K562 (cell line): ENCODE measurements around the gene SUPT7L. TPM values are rescaled to one million over a fixed set of nuclear protein-coding genes. Genes with fewer than 3 reads are reported as not detected.

Experiments
- ATAC-seq: fragments of 200-7000 bp; cut with Tn5 transposase; 3 replicates; pipeline ENCODE4 v1.9.1; 2020; ENCODE audit warnings: moderate library complexity
- BruUV-seq: library from RNA; stranded (reverse); fragments of 400-500 nt; replicated peaks from 2 replicates; lab custom pipeline; 2021; lab: Mats Ljungman, UMichigan
- CTCF ChIA-PET: fragments of 300-600 bp; formaldehyde crosslinking; extraction: SDS; loops from one replicate; lab custom pipeline; 2021; ENCODE audit warnings: low intra/inter-chr PET ratio; lab: Yijun Ruan, JAX
- POLR2A ChIA-PET: fragments of 300-600, 350-650 bp; sonication (Branson Sonifier 250); formaldehyde crosslinking; extraction: SDS; loops from one replicate; lab custom pipeline; 2021; ENCODE audit warnings: antibody characterized with exemption, inconsistent platforms; lab: Yijun Ruan, JAX
- DNase-seq, 4 experiments: peaks; one replicate each; pipeline versions ENCODE4 v3.0.0 to v3.0.0-alpha.2; 2011 to 2018; ENCODE audit warnings: low spot score in 3 of 4, mixed read lengths in 3 of 4; ENCODE audit errors: extremely low read depth in 1 of 4
- FAIRE-seq: peaks from 2 replicates; lab custom pipeline; 2011; peaks lifted over from hg19 to GRCh38; lab: Jason Lieb, UNC
- H2AFZ ChIP-seq: 2 replicates; pipeline ENCODE4 v1.6.0; 2011; ENCODE audit warnings: low read depth, low read length, control low read depth, inconsistent platforms
- H3K27ac ChIP-seq: fragments of 200-600 bp; 3 replicates; pipeline ENCODE4 v1.8.0; 2011; ENCODE audit warnings: low read depth, mild to moderate bottlenecking, control low read depth, inconsistent platforms, low read length, moderate library complexity, mixed read lengths; ENCODE audit errors: extremely low read depth
- H3K27me3 ChIP-seq, 2 experiments: fragments of 300-600 bp in 1 of 2; 2 replicates in 1 of 2; 3 replicates in 1 of 2; pipeline versions ENCODE4 v1.6.0 to v1.8.0; 2011; ENCODE audit warnings: inconsistent platforms in 2 of 2, low read length in 2 of 2, mild to moderate bottlenecking in 1 of 2, mixed read lengths in 1 of 2, moderate library complexity in 1 of 2; ENCODE audit not compliant: control insufficient read depth in 2 of 2, insufficient read depth in 2 of 2
- H3K36me3 ChIP-seq: fragments of 300-600 bp; 3 replicates; pipeline ENCODE4 v1.8.0; 2011; ENCODE audit warnings: mild to moderate bottlenecking, low read length, inconsistent platforms; ENCODE audit not compliant: control insufficient read depth, insufficient read depth
- H3K4me1 ChIP-seq, 2 experiments: fragments of 200-600 bp in 1 of 2; replicated peaks in 1 of 2; 2 replicates in 1 of 2; 3 replicates in 1 of 2; pipeline versions ENCODE4 v1.5.1 to v1.8.0; 2011; ENCODE audit warnings: inconsistent platforms in 2 of 2, low read length in 2 of 2, mild to moderate bottlenecking in 1 of 2, mixed read lengths in 1 of 2, moderate library complexity in 1 of 2; ENCODE audit not compliant: control insufficient read depth in 2 of 2, insufficient read depth in 2 of 2
- H3K4me2 ChIP-seq: 2 replicates; pipeline ENCODE4 v1.6.1; 2011; ENCODE audit warnings: low read length, control low read depth, inconsistent platforms, mixed read lengths; ENCODE audit not compliant: insufficient read depth
- H3K4me3 ChIP-seq: fragments of 200-600 bp; sonication (generic), shearing (Covaris generic); 2 replicates; pipeline ENCODE4 v1.5.1; 2016; ENCODE audit warnings: control low read depth, inconsistent platforms
- H3K79me2 ChIP-seq: fragments of 200-600 bp; 3 replicates; pipeline ENCODE4 v1.8.0; 2011; ENCODE audit warnings: low read length, inconsistent platforms; ENCODE audit not compliant: control insufficient read depth, insufficient read depth
- H3K9ac ChIP-seq, 2 experiments: 2 replicates each; pipeline versions ENCODE4 v1.6.0 to v1.6.1; 2011; ENCODE audit warnings: low read depth in 2 of 2, low read length in 2 of 2, control low read depth in 1 of 2, inconsistent platforms in 1 of 2, mild to moderate bottlenecking in 1 of 2, mixed read lengths in 1 of 2; ENCODE audit not compliant: insufficient read depth in 1 of 2
- H3K9me1 ChIP-seq: one replicate; pipeline ENCODE4 v1.6.0; 2011; ENCODE audit warnings: inconsistent platforms, mild to moderate bottlenecking, low read length, moderate library complexity; ENCODE audit not compliant: control insufficient read depth, insufficient read depth
- H3K9me3 ChIP-seq: replicated peaks from 2 replicates; pipeline ENCODE4 v1.5.1; 2011; ENCODE audit warnings: low read depth, low read length, inconsistent platforms; ENCODE audit not compliant: control insufficient read depth, insufficient read depth
- H4K20me1 ChIP-seq: replicated peaks from 2 replicates; pipeline ENCODE4 v1.6.1; 2011; ENCODE audit warnings: low read length, inconsistent platforms, mixed read lengths; ENCODE audit not compliant: control insufficient read depth, insufficient read depth
- ARID4B ChIP-seq: sonication (generic); formaldehyde crosslinking; IDR thresholded peaks from 2 replicates; pipeline ENCODE4 v1.8.0; 2022; ENCODE audit warnings: mild to moderate bottlenecking, missing genetic modification reagents
- CREB5 ChIP-seq: fragments of 250-450 bp; sonication (Bioruptor Pico); IDR thresholded peaks from 2 replicates; pipeline ENCODE4 v1.5.0; 2020; ENCODE audit warnings: mild to moderate bottlenecking
- CREBBP ChIP-seq: IDR thresholded peaks from one replicate; pipeline ENCODE4 v1.6.1; 2012; ENCODE audit warnings: low read depth, mild to moderate bottlenecking, control low read depth, inconsistent platforms, low read length
- ETS2 ChIP-seq: IDR thresholded peaks from 2 replicates; pipeline ENCODE4 v1.6.1; 2016; ENCODE audit warnings: borderline replicate concordance, missing genetic modification characterization, mild to moderate bottlenecking, moderate library complexity, missing compliant biosample characterization; ENCODE audit not compliant: poor library complexity, severe bottlenecking
- GTF2A2 ChIP-seq: IDR thresholded peaks from 2 replicates; pipeline ENCODE4 v1.6.1; 2016; ENCODE audit warnings: mild to moderate bottlenecking, missing genetic modification characterization, missing compliant biosample characterization
- HINFP ChIP-seq: fragments of 450-650 bp; conservative IDR thresholded peaks from 2 replicates; pipeline ENCODE4 v1.6.1; 2016; ENCODE audit warnings: missing genetic modification characterization, low read depth, mild to moderate bottlenecking, control low read depth, missing compliant biosample characterization
- IRF2 ChIP-seq: sonication (generic); formaldehyde crosslinking; IDR thresholded peaks from 2 replicates; pipeline ENCODE4 v1.8.1; 2022; ENCODE audit warnings: mild to moderate bottlenecking, missing genetic modification reagents
- SRSF3 ChIP-seq: fragments of 200-400 bp; formaldehyde crosslinking; IDR thresholded peaks from 2 replicates; pipeline ENCODE4 v1.6.1; 2016; ENCODE audit warnings: mild to moderate bottlenecking, low read length, moderate library complexity; ENCODE audit not compliant: insufficient read depth
- STAT5B ChIP-seq: fragments of 250-450 bp; sonication (Bioruptor Pico); IDR thresholded peaks from 2 replicates; pipeline ENCODE4 v1.8.0; 2021; ENCODE audit warnings: mild to moderate bottlenecking, inconsistent platforms
- WHSC1 ChIP-seq: IDR thresholded peaks from one replicate; pipeline ENCODE4 v1.6.1; 2012; ENCODE audit warnings: low read length, control low read depth, inconsistent platforms
- YBX1 ChIP-seq: fragments of 450-650 bp; IDR thresholded peaks from 2 replicates; pipeline ENCODE4 v1.7.1; 2016; ENCODE audit warnings: mild to moderate bottlenecking
- ZKSCAN3 ChIP-seq: fragments of 250-450 bp; sonication (Bioruptor Pico); IDR thresholded peaks from 2 replicates; pipeline ENCODE4 v1.4.0; 2020
- ZNF384 ChIP-seq: IDR thresholded peaks from 2 replicates; pipeline ENCODE4 v1.6.1; 2012; ENCODE audit warnings: low read depth, low read length, improper control_type of control experiment
- WGBS: fragments of 100-300 bp; shearing (Covaris generic); methylation state at CpG from one replicate; pipeline ENCODE4 v1.1.6; 2016; ENCODE audit warnings: low coverage, mixed read lengths; ENCODE audit not compliant: insufficient coverage; ENCODE audit errors: missing lambda C conversion rate; 5-methylcytosine and 5-hydroxymethylcytosine counted together
- in situ Hi-C: fragments of 300-500 bp; cut with MboI; formaldehyde crosslinking; loops from 4 replicates; pipeline ENCODE4 v1.15.0; 2018; ENCODE audit warnings: inconsistent platforms, mixed read lengths
- intact Hi-C: fragments of 100-400 bp; cut with micrococcal nuclease; formaldehyde crosslinking; loops from 2 replicates; pipeline ENCODE4 v1.14.2; 2022
- polyA plus RNA-seq, 8 experiments: library from polyadenylated mRNA; depleted of rRNA in 4 of 8; stranded (reverse) in 5 of 8; unstranded in 3 of 8; fragments of >200 nt; fragmentation: Nextera tagmentation in 2 of 8; fragmentation: Illumina TruSeq in 1 of 8; extraction: Ambion mirVana in 2 of 8; extraction: Trizol in 1 of 8; gene quantifications; 2 replicates each; pipeline versions ENCODE4 v1.2.1 to v1.2.3, GENCODE V29; 2011 to 2014; ENCODE audit warnings: inconsistent platforms in 1 of 8, missing spikeins in 1 of 8
- total RNA-seq, 7 experiments: library from RNA; depleted of rRNA in 6 of 7; stranded (reverse); fragments of >200 nt in 6 of 7; fragmentation: Illumina TruSeq in 2 of 7; extraction: Trizol in 2 of 7; gene quantifications; 2 replicates each; pipeline versions ENCODE4 v1.2.1 to v1.2.3, GENCODE V29; 2011 to 2021; ENCODE audit warnings: low replicate concordance in 1 of 7
- TF ChIP-seq, protein P1 (sequence below): fragments of 450-650 bp; formaldehyde crosslinking; IDR thresholded peaks from 2 replicates; pipeline ENCODE4 v1.4.0; 2022; ENCODE audit warnings: mild to moderate bottlenecking, moderate library complexity

Gene SUPT7L
- total and polyA plus RNA-seq, 9 of the 15 experiments (the other 6 are each of a cell fraction or from before 2014, with no cell fraction given) = 22.0 to 72.8 (median 40.2) TPM

DNA sequence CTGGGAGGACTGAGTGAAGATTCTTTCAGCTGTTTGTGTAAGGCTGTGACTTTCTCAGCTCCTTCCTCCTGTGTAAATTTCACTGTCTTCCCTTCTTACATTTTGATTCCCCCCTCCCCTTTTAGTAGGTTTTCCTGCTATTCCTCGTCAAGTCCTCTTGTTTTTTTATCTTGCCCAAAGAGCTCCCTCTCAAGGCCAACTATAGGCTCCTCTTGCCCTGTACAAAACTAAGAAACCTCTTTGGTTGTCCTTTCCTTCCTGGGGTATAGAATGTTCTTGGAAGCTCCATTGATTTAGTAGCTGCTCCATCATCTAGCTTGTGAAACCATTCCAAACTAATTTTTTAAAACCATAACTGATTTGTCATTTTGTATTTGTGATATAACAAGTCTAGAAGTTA, 41.9 kb downstream of the SUPT7L start (continued):
- no peak for TF ChIP-seq ARID4B (CRISPR knock-in tag)
- TF ChIP-seq YBX1 = no peak
- TF ChIP-seq HINFP (tag) = peak; percentile 63; the same call in 1 of the 2 replicates

GRCh38 chr2:27615316-27615715, 48.1 kb downstream of the SUPT7L start:
- no TSS peak for BruUV-seq
- H3K9ac ChIP-seq = no peak overlapping the region
- H3K79me2 ChIP-seq = peaks cover 2% of the 10 kb centered on the region; the same call in 1 of the 3 replicates
- peaks cover 83% of the 10 kb centered on the region for H3K36me3 ChIP-seq
- no peaks in the 10 kb centered on the region for H3K9me3 ChIP-seq
- FAIRE-seq = no peak
- 92% methylated on average over 3 of the region's 3 CpGs for WGBS
- no peaks in the 10 kb centered on the region for H3K27me3 ChIP-seq
- in situ Hi-C loops (no loop called here), intact Hi-C loops (no loop called here)
- H3K4me2 ChIP-seq = no peak overlapping the region
- H2AFZ ChIP-seq = no peak overlapping the region
- no peaks in the 10 kb centered on the region for H4K20me1 ChIP-seq
- ChIA-PET POLR2A (interaction anchor here (0.5 kb wide), 1 partner anchor 10 kb away, joined by 3 read pairs; no protein-coding TSS in a partner anchor), CTCF (no interaction called here)
- H3K9me1 ChIP-seq = no peaks in the 10 kb centered on the region
- no peak overlapping the region for H3K27ac ChIP-seq
- no peak for ATAC-seq
- DNase-seq = no peak
- H3K4me3 ChIP-seq = no peak overlapping the region
- no peaks in the 10 kb centered on the region for H3K4me1 ChIP-seq
- TF ChIP-seq GTF2A2 (tag) (no peak), ZKSCAN3 (CRISPR knock-in tag) (no peak), WHSC1 (no peak), CREB5 (no peak), CREBBP (no peak), ZNF384 (no peak), STAT5B (CRISPR knock-in tag) (no peak), IRF2 (no peak), ETS2 (tag) (no peak), SRSF3 (no peak)
- TF ChIP-seq, protein P1, sequence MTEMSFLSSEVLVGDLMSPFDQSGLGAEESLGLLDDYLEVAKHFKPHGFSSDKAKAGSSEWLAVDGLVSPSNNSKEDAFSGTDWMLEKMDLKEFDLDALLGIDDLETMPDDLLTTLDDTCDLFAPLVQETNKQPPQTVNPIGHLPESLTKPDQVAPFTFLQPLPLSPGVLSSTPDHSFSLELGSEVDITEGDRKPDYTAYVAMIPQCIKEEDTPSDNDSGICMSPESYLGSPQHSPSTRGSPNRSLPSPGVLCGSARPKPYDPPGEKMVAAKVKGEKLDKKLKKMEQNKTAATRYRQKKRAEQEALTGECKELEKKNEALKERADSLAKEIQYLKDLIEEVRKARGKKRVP = no peak
